Ammon's horn (tissue), 1 donor: Measurements from ENCODE around the gene KISS1R.

Experiments used
- DNase-seq: peaks from one replicate; pipeline ENCODE4 v3.0.0-alpha.2; 2016; ENCODE audit warnings: low spot score

KISS1R gene

DNA sequence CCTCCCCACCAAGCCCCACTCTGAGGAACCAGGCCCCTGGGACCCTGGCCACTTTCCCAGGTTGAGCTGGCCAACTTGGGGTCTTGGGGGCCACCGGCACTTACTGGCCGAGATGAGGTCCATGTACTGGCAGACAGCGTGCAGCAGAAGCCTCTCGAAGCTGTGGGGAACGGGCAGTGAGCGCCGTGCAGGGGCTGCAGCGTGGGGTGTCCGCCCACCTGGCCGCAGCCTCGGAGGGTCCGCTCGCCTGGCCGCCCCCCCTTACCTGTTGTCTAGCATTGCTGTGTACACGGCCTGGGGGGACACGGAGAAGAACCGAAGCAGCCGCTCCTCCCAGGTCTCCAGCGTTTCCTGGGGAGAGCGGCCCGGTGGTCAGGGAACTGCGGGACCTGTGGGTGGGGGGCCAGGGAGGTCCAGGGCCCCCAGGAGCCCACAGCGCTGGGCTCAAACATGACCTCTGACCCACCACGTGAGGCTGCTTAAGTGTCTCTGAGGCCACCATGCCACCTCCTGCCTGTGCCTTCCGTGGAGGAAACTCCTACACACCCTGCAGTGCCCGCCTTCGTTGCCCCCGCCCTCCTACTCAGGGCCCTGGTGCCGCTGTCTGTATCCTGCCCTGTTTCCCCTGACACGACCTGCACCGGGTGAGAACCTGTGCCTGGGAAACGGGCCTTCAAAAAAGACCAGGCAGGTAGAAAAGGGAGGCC, 17.6 kb upstream of the KISS1R start:
- no peak for DNase-seq

DNA sequence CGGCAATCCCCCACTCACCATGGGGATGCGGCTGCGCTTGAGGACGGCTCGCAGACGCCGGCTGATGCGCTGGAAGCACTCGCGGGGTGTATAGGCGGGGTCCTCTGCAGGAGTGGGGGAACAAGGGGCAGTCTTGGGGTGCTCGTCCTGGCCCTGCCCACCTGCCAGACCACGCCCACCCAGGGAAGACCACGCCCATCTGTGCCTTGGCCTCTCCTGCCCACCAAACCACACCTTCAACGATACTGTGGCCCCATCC, 17.2 kb upstream of the KISS1R start:
- no peak for DNase-seq

DNA sequence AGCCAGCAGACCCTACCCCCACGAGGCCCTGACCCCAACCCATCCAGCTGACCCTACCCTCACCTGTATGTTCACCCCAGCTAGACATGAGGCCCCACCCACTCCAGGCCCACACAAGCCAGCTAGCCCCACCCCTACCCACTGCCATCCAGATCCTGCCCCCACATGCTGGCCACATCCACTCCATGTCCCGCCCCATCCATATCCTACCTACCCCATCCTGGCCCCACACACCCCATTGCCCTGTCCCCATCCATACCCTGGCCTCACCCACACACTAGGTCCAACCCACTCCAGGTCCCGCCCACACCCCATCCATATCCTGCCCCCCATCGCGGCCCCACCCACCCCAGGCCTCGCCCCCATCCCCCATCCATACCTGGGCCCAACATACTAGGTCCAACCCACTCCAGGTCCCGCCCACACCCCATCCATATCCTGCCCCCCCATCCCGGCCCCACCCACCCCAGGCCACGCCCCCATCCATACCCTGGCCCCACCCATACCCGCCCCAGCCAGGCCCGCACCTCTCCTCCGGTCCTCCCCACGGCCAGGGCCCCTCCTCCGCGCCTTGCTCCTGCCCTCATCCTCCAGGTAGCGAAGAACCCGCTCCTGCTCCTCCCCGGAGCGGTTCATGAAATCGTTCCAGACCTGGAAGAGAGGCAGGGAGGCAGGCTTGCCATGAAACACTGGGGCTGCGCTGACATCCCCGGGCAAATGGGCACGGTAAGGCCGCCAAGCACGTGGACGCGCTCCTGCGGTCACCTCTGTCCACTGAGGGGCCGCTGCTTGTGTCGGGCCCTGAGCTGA, 16.6 kb upstream of the KISS1R start:
- DNase-seq = no peak

DNA sequence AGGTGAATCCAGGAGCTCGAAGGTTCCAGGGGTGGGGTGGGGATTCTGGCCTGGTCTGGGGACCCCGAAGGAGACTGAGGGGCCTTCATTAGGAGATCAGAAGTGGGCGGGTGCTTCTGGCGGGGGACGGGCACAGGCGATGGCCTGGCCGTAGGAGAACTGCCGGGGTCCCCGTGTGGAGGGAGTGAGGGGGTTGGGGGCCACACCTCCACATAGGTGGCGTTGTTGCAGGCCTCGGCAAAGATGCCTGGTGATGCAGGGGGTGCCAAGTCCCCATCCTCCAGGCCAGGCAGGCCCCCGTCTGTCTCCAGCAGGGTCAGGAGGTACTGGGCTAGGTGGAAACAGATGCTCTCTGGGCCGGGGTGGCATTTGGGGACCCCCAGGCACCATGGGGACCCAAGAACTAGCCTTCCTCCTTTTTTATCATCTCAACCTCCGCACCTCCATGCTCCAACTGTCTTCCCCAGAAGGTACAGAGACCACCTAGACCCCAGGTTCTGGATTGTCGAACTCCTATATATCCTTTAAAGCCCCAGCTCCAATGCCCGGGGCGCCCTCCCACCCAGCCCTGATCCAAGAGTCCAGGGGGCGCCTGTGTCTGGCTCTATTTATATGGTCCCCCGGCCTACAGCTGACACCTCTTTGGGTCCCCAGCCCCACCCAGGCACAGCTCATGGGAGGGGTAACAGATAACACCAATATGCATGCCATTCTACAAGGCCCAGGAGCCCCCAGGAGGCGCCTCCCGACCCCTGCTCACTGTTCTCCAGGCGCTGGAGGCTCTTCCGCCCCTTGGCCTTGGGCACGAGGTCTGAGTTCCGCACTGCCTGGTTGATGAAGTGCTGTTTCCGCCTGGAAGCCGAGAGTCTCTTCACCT, 15.7 kb upstream of the KISS1R start:
- no peak for DNase-seq

DNA sequence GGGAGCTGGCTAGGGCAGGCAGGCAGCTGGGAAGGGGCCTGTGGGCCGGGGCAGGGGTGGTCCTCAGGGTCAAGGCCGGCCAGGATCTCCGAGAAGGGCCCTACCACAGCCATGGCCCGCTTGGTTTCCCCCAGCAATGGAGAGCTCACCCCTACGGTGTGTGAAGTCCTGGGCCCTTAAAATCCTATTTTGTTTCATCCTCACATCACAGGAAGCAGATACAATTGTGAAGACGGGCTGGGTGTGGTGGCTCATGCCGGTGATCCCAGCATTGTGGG, 15.1 kb upstream of the KISS1R start:
- no peak for DNase-seq

DNA sequence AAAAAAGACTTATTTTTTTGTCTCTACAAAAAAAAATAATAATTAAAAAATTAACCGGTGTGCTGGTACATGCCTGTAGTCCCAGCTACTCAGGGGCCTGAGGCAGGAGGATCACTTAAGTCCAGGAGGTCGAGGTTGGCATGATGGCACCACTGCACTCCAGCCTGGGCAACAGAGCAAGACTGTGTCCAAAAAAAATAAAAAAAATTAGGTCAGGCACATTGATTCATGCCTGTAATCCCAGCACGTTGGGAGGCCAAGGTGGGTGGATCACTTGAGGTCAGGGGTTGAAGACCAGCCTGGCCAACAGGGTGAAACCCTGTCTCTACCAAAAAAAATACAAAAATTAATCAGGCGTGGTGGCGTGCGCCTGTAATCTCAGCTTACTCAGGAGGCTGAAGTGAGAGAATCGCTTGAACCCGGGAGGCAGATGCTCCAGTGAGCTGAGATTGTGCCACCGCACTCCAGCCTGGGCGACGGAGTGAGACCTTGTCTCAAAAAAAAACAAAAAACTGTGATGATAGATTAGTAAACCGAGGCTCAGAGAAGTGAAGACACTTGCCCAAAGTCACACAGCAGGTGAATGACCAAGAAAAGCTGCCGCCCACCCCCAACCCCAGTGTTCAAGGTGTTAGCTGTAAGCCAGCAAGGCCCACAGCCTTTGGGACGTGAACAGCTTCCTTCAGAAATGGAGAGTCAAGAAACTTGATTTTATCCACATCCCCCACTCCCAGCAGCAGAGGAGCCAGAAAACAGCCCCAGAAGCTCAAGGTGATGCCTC, 14.5 kb upstream of the KISS1R start:
- DNase-seq = no peak

DNA sequence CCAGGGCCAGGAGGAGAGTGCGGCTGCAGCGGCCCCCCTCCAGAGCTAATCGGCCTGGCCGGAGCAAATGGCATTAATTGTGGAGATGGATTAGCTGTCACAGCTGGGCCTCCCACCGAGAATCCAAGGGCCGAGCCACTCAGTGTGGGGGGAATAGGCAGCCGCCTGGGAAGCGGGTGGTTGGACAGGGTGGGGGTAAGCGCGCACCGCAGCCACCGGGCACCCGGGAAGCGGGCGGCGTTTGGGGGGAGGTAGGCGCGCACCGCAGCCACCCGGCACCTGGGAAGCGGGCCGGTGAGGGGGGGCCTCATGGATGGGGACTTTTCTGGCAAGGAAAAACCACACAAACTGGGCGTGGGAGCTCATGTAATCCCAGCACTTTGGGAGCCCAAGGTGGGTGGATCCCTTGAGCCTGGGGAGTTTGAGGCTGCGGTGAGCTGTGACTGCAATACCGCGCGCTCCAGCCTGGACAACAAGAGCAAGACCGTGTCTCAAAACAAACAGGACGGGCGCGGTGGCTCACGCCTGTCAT, 13.8 kb upstream of the KISS1R start:
- DNase-seq = no peak

DNA sequence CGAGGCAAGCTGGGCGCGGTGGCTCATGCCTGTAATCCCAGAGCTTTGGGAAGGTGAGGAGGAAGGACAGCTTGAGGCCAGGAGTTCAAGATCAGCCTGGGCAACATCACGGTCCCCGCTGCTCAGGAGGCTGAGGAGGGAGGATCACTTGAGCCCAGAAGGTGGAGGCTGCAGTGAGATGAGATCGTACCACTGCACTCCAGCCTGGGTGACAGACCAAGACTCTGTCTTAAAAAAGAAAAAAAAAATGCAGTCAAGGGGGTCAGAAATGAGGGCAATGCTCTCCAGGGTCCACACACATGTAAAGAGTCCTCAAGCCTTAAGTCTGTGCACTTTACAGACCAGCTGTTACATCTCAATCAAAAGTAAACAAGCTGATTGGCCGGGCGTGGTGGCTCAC, 12.6 kb upstream of the KISS1R start:
- no peak for DNase-seq

DNA sequence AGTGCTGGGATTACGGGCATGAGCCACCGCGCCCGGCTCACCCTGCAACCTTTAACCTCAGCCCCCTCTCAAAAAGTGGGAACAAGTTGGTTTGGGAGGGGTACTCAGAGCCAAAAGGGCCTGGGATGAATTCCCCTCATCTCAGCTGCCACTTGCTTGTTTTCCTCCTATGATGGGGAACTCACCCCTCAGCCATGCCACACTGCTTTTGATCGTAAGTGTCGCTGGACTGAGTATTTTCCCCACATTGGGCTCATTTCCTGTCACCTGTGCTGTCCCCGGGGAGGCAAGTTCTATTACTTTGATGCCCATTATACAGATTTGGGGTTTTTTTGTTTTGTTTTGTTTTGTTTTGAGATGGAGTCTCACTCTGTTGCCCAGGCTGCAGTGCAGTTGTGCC, 10.7 kb upstream of the KISS1R start:
- DNase-seq = no peak

DNA sequence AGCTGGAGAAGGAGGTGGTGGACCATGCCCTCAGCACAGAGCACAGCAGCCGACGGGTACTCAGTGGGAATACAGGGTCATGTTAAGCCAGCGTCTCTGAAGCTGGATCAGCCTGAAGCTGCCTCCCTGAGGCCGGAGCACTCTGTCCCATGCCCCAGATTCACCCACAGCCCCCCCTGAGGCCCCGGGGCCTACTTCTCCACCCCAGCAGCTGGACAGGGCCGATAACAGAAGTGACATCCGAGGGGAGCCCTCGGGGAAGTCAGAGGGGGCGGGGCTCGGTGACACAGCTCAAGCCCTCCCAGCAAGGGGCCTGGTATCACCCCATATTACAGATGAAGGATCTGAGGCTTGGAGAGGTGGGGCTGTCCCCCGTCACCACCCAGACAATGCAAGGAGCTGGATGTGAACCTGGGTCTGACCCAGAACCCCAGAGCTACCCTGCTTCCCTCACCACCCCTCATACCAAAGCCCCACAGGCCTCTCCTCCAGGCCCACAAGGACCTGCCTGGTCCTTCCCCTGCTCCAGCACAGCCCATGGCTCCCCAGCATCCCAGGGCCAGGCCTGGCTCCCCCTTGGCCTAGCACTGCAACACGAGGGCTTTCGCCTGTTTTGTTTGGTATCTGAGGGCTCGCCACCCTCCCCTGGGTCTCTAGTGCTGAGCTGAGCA, 9.8 kb upstream of the KISS1R start:
- DNase-seq = no peak

DNA sequence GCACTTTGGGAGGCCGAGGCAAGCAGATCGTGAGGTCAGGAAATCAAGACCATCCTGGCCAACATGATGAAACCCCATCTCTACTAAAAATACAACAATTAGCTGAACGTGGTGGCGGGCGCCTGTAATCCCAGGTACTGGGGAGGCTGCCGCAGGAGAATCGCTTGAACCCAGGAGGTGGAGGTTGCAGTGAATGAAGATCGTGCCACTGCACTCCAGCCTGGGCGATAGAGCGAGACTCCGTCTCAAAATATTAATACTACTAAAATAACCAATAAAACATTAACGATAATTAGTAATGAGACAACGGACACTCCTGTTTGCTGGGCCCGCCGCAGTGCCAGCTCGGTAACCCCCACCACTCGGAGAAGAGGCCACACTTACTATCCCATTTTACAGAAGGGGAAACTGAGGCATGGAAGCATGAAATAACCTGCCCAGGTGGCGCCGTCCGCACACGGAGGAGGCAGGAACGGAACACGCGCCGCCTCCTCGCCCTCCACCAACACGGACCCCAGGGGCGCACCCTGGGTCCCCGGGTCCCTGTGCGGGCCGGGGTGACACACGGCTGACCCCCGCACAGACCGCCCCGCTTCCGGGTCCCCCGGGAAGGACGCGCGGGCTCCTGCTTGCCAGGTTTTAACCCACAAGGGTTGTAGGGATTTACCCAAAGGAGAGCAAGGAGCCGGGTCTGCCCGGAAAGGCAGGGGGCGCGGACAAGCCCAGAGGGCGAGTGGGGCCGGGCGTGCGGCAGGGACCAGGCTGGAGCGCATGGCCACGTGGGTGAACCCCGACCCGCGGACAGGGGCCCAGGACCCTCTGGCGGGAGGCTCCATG, 5.7 kb upstream of the KISS1R start:
- no peak for DNase-seq

DNA sequence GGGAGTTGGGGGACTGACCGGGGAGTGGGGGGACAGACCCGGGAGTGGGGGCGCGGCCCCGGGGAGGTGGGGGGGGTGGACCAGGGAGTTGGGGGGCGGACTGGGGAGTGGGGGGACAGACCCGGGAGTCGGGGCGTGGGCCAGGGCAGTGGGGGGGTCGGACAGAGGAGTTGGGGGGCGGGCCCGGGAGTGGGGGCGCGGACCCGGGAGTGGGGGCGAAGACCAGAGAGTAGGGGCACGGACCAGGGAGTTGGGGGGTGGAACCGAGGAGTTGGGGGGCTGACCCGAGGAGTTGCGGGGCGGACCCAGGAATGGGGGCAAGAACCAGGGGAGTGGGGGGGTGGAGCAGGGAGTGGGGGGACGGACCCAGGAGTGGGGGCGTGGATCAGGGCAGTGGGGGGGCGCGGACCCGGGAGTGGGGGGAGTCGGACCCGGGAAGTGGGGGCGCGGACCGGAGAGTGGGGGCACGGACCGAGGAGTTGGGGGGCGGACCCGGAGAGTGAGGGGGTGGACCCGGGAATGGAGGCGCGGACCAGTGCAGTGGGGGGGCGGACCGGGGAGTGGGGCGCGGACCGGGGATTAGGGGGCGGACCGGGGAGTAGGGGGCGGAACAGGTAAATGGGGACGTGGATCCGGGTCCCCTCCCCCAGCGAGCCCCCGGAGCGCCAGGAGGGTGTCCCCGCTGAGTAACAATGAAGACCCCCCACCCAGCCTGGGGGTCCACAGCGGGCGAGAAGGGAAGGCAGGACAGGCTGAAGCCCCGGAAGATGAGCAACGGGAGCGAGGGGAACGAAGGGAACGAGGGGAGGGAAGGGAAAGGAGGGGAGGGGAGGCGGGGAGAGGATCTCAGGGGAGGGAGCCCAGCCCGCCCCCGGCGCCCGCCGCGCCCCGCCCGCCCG, 4.7 kb upstream of the KISS1R start:
- DNase-seq = no peak

DNA sequence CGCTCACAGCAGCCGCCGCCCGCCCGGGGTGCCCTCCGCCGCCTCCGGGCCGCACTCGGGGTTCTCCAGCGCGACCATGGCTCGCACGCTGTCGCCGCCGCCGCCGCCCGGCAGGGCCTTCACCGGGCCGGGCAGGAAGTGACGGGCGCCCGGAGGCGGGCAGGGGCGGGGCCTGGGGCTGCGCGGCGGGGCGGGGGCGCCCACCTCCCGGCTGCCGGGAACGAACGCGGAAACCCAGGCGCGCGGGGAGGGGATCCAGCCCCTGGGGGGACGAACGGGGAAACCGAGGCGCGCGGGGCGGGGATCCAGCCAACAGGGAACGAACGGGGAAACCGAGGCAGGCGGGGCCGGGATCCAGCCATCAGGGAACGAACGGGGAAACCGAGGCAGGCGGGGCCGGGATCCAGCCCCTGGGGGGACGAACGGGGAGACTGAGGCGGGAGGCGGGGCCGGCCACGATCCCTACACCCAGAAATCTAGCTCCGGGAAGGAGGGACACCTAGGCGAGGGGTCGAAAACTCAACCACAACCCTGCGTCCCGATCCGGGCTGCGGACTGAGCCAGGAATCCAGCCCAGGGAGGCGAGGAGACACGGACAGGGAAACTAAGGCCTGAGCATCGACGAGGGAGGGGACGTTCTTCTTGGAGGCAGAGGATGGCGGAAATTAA, 3.9 kb upstream of the KISS1R start, which contains the start of gene R3HDM4:
Gene R3HDM4 (minus strand): TSS at position 140 of the 669 bp plus-strand sequence. CDS start 62 bp downstream, at position 78.
- peak; percentile 71 for DNase-seq

DNA sequence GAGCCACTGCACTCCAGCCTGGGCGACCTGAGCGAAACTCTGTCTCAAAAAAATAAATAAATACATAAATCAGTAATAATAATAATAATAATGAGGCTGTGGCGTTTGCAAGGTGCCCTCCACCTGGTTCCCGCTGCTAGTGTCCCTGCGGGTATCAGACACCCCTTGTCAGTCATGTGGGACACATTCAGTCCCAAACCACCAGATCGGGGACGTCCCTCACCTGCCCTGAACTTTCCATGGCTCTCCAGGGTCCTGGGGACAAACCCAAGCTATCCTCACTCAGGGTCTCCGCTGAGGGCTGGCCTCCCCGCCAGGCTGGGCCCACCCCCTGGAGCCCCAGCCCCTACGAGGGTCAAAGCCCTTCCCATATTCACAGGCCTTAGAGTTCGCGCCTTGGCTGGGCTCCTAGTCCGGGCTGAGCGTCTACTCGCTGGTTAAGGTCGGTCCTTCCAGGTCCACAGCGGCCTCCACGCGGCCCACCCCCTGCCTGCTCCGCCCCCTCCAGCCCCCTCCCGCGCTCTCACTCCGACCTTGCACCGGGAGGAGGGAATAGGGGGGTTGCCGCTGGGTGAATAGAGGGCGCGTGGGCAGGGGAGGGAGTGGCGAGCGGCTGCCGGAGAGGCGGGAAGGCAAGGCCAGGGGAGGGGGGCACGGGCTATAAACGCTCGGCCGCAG, 349 bp upstream of the KISS1R start:
- DNase-seq = no peak

DNA sequence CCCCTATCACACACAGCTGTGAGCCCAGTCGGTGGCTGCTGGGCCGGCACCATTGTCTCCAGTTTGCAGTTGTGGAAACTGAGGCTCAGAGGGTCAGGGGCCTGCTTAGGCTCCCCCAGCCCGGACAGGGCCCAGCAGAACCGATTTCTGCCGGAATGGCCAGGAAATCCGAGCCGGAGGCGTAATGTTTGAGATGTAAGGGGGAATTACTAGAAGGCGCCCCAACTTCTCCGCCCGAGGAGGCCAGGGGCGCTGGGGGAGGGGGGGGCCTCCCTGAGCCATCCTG, 962 bp downstream of the KISS1R start:
- no peak for DNase-seq

DNA sequence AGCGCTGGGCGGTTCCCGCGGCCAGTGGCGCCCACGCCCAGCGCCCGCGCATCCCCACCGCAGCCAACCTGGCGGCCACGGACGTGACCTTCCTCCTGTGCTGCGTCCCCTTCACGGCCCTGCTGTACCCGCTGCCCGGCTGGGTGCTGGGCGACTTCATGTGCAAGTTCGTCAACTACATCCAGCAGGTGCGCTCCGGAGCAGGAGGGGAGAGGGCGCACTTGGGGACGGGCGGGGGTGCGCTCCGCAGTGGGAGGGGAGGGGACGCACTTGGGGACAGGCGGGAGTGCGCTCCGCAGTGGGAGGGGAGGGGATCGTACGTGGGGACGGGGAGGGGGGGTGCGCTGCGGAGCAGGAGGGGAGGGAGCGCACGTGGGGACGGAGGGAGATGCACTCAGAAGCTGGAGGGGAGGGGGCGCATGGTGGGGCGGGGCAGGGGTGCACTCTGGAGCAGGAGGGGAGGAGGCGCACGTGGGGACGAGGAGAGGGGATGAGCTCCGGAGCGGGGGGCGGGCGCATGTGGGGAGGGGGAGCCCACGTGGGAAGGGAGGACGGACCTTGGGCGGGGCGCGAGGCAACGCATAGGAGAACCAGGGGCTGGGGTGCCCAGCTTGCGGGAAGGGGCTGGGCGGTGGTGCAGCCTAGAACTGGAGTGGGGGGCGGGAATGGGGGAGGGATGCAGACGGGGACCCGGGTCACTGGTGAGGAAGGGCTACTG, 1.5 kb downstream of the KISS1R start:
- no peak for DNase-seq

DNA sequence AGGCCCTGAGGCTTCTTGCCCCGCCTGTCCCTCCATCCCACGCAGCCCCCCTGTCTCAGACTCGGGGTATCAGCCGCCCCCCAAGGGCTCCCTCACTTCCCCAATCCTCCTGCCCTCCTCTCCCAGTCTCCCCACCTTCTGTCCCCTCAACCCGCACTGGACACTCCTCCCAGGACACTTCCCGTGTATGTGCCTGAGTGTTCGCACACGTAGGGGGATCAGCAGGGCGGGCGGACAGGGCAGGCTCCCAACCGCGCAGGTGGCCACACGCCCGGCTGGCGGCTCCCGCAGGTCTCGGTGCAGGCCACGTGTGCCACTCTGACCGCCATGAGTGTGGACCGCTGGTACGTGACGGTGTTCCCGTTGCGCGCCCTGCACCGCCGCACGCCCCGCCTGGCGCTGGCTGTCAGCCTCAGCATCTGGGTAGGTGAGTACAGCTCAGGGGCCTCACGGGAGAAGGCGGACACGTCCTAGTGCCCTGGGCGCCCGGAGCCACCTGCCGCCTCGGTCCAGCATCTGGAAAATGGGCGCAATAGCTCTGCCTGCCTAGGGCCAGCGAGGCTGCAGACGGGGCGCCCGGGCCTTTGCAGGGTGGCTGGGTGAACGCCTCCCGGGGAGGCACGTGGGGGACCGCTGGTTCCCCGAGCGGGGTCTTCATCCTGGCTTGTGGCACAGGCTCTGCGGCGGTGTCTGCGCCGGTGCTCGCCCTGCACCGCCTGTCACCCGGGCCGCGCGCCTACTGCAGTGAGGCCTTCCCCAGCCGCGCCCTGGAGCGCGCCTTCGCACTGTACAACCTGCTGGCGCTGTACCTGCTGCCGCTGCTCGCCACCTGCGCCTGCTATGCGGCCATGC, 2.3 kb downstream of the KISS1R start:
- no peak for DNase-seq
